Right lung (tissue), 5 donors: ENCODE results near the gene ZSWIM1. TPM values are rescaled to one million over a fixed set of nuclear protein-coding genes. Genes with fewer than 3 reads are reported as not detected.
"Not testable (repeated sequence)": the region's sequence is repeated elsewhere in the genome, so short reads cannot be mapped to it uniquely, and the experiment has no call there.

ENCODE experiments used
- DNase-seq, 2 donors: peaks; one replicate each; pipeline ENCODE4 v3.0.0-alpha.2; 2013
- polyA plus RNA-seq, 5 donors: library from polyadenylated mRNA; unstranded; fragments of 120-200 nt; gene quantifications; one replicate each; pipeline versions ENCODE4 v1.2.1 to v1.2.3, GENCODE V29; 2013; ENCODE audit warnings: inconsistent platforms in 1 of 5, low replicate concordance in 1 of 5; ENCODE audit not compliant: insufficient read length in 5 of 5, insufficient read depth in 1 of 5

The ZSWIM1 gene
- polyA plus RNA-seq, 5 donors, result 12.0 to 15.5 (median 14.3) TPM

- no peak for DNase-seq
Measured at GRCh38 chr20:45852326-45852725, 28.7 kb upstream of the ZSWIM1 start.

GRCh38 chr20:45853484-45853883, 27.5 kb upstream of the ZSWIM1 start:
- no peak for DNase-seq

- DNase-seq, result peak; percentile 100
Measured at GRCh38 chr20:45857114-45857881, 23.7 kb upstream of the ZSWIM1 start, which contains the start of the genes ACOT8 and ZSWIM3. Gene ACOT8 (minus strand): TSS chr20:45857392. CDS start chr20:45857315, 77 bp downstream. Gene ZSWIM3 (plus strand): TSS chr20:45857614. CDS start chr20:45857826, 212 bp downstream.

GRCh38 chr20:45857882-45858216, 23.2 kb upstream of the ZSWIM1 start:
- no peak for DNase-seq

- DNase-seq, result no peak
Measured at GRCh38 chr20:45859916-45860315, 21.1 kb upstream of the ZSWIM1 start.

- no peak for DNase-seq
Measured at GRCh38 chr20:45860560-45861220, 20.3 kb upstream of the ZSWIM1 start.

- no peak for DNase-seq
Measured at GRCh38 chr20:45861221-45862075, 19.6 kb upstream of the ZSWIM1 start.

- DNase-seq, result no peak
Measured at GRCh38 chr20:45863543-45864470, 17.2 kb upstream of the ZSWIM1 start.

GRCh38 chr20:45866454-45866853, 14.6 kb upstream of the ZSWIM1 start:
- no peak for DNase-seq

GRCh38 chr20:45867136-45867818, 13.8 kb upstream of the ZSWIM1 start:
- no peak for DNase-seq

GRCh38 chr20:45867819-45868176, 13.2 kb upstream of the ZSWIM1 start:
- no peak for DNase-seq

- DNase-seq, result no peak
Measured at GRCh38 chr20:45872626-45873025, 8.4 kb upstream of the ZSWIM1 start.

GRCh38 chr20:45873409-45874103, 7.5 kb upstream of the ZSWIM1 start:
- no peak for DNase-seq

GRCh38 chr20:45874104-45874481, 6.9 kb upstream of the ZSWIM1 start:
- DNase-seq, result not testable (repeated sequence)

GRCh38 chr20:45874576-45874975, 6.5 kb upstream of the ZSWIM1 start:
- no peak for DNase-seq

- DNase-seq, result no peak
Measured at GRCh38 chr20:45878076-45878761, 2.8 kb upstream of the ZSWIM1 start.

- DNase-seq, result no peak
Measured at GRCh38 chr20:45882469-45883099, 1.6 kb downstream of the ZSWIM1 start.

- no peak for DNase-seq
Measured at GRCh38 chr20:45883100-45883469, 2.1 kb downstream of the ZSWIM1 start.
